ENCODE measurements around the gene HSF5. TPM values are rescaled to one million over a fixed set of nuclear protein-coding genes. Genes with fewer than 3 reads are reported as not detected.

HSF5 gene
- total RNA-seq, 1 donor from 2014 or later = 0.09 TPM

GRCh38 chr17:58446086-58446485 is 42.1 kb downstream of the HSF5 start:
- H3K27me3 Mint-ChIP-seq (ENCODE audit: low read depth) = peaks cover 23% of the 10 kb centered on the region
- no peak for TF ChIP-seq CTCF (IDR thresholded peaks at IDR 0.05; ENCODE audit: unreplicated experiment)
- no peak overlapping the region for H3K4me3 Mint-ChIP-seq
- H3K27ac Mint-ChIP-seq = no peak overlapping the region
- peaks cover 5% of the 10 kb centered on the region for H3K36me3 Mint-ChIP-seq
- DNase-seq (ENCODE audit: low spot score in 2 of 2, unreplicated experiment in 2 of 2) = no peak
- H3K9me3 Mint-ChIP-seq = peaks cover 16% of the 10 kb centered on the region
- H3K4me1 Mint-ChIP-seq = no peaks in the 10 kb centered on the region

- Mint-ChIP-seq H3K36me3 (no peaks in the 10 kb centered on the region), H3K27ac (no peak overlapping the region), H3K27me3 (ENCODE audit: low read depth) (peaks cover 23% of the 10 kb centered on the region), H3K4me3 (no peak overlapping the region), H3K4me1 (no peaks in the 10 kb centered on the region), H3K9me3 (no peaks in the 10 kb centered on the region)
- no peak for TF ChIP-seq CTCF (IDR thresholded peaks at IDR 0.05; ENCODE audit: unreplicated experiment)
- no peak for DNase-seq (ENCODE audit: low spot score in 2 of 2, unreplicated experiment in 2 of 2)
Observed at GRCh38 chr17:58436805-58437239, 51.4 kb downstream of the HSF5 start.

- no peaks in the 10 kb centered on the region for H3K4me1 Mint-ChIP-seq
- no peak for TF ChIP-seq CTCF (IDR thresholded peaks at IDR 0.05; ENCODE audit: unreplicated experiment)
- H3K4me3 Mint-ChIP-seq = no peak overlapping the region
- H3K36me3 Mint-ChIP-seq = no peaks in the 10 kb centered on the region
- H3K27ac Mint-ChIP-seq = no peak overlapping the region
- peaks cover 23% of the 10 kb centered on the region for H3K27me3 Mint-ChIP-seq (ENCODE audit: low read depth)
- no peaks in the 10 kb centered on the region for H3K9me3 Mint-ChIP-seq
- DNase-seq (ENCODE audit: low spot score in 2 of 2, unreplicated experiment in 2 of 2) = no peak
Observed at GRCh38 chr17:58436245-58436644, 52.0 kb downstream of the HSF5 start.

- DNase-seq (ENCODE audit: low spot score in 2 of 2, unreplicated experiment in 2 of 2) = no peak
- no peak for TF ChIP-seq CTCF (IDR thresholded peaks at IDR 0.05; ENCODE audit: unreplicated experiment)
- H3K27ac Mint-ChIP-seq = no peak overlapping the region
- H3K4me1 Mint-ChIP-seq = no peaks in the 10 kb centered on the region
- H3K36me3 Mint-ChIP-seq = no peaks in the 10 kb centered on the region
- H3K4me3 Mint-ChIP-seq = no peak overlapping the region
- no peaks in the 10 kb centered on the region for H3K9me3 Mint-ChIP-seq
- peaks cover 9% of the 10 kb centered on the region for H3K27me3 Mint-ChIP-seq (ENCODE audit: low read depth)
Observed at GRCh38 chr17:58432806-58433573, 55.2 kb downstream of the HSF5 start.

GRCh38 chr17:58427807-58428206 is 60.4 kb downstream of the HSF5 start:
- Mint-ChIP-seq H3K9me3 (no peaks in the 10 kb centered on the region), H3K4me1 (no peaks in the 10 kb centered on the region), H3K27ac (no peak overlapping the region), H3K27me3 (ENCODE audit: low read depth) (peaks cover 9% of the 10 kb centered on the region), H3K36me3 (no peaks in the 10 kb centered on the region), H3K4me3 (no peak overlapping the region)
- DNase-seq (ENCODE audit: low spot score in 2 of 2, unreplicated experiment in 2 of 2) = no peak
- no peak for TF ChIP-seq CTCF (IDR thresholded peaks at IDR 0.05; ENCODE audit: unreplicated experiment)
